ENCODE results near the gene SCYGR1.
"Not testable (repeated sequence)": the region's sequence is repeated elsewhere in the genome, so short reads cannot be mapped to it uniquely, and the experiment has no call there.

SCYGR1 gene

DNA sequence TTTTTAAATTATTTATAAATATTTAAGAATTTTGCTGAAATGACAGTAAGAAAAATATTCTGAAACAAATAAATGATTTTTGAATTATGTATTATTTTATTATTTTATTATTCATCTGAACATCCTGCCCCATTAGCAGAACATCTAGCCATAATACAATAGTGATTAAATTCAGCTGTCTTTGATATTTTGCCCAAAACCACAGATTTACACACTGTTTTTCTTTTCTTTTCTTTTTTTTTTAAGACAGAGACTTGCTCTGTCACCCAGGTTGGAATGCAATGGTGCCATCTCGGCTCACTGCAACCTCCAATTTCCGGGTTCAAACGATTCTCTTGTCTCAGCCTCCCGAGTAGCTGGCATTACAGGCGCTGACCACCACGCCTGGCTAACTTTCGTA, 1.9 kb upstream of the SCYGR1 start:
- H3K27ac Mint-ChIP-seq: no peak overlapping the region
- no peaks in the 10 kb centered on the region for H3K36me3 Mint-ChIP-seq (ENCODE audit: low read depth)
- peaks cover 4% of the 10 kb centered on the region for H3K27me3 Mint-ChIP-seq (ENCODE audit: low read depth)
- H3K4me1 Mint-ChIP-seq: peaks cover 3% of the 10 kb centered on the region
- no peak overlapping the region for H3K4me3 Mint-ChIP-seq
- H3K9me3 Mint-ChIP-seq: no peaks in the 10 kb centered on the region
- TF ChIP-seq, protein P1, sequence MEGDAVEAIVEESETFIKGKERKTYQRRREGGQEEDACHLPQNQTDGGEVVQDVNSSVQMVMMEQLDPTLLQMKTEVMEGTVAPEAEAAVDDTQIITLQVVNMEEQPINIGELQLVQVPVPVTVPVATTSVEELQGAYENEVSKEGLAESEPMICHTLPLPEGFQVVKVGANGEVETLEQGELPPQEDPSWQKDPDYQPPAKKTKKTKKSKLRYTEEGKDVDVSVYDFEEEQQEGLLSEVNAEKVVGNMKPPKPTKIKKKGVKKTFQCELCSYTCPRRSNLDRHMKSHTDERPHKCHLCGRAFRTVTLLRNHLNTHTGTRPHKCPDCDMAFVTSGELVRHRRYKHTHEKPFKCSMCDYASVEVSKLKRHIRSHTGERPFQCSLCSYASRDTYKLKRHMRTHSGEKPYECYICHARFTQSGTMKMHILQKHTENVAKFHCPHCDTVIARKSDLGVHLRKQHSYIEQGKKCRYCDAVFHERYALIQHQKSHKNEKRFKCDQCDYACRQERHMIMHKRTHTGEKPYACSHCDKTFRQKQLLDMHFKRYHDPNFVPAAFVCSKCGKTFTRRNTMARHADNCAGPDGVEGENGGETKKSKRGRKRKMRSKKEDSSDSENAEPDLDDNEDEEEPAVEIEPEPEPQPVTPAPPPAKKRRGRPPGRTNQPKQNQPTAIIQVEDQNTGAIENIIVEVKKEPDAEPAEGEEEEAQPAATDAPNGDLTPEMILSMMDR (IDR thresholded peaks at IDR 0.05; ENCODE audit: unreplicated experiment in 3 of 3): no peak

DNA sequence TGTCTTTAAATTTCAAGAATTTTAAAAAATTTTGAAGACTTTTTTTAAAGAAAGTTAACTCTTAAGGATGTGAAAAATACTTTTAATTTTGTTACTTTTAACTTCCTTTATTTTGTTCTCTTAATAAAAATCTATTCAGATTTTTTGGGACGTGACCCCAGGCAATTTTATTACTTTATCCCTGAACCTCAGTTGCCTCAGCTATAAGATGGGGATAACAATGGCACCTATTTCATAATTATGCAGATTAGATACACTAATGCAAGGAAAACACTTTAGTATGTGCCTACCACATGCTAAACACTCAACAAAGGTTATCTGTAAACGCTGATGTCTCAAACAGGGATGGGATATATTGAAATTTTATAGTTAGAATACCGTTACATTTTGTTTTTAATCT, 1.5 kb upstream of the SCYGR1 start:
- Mint-ChIP-seq H3K4me3 (no peak overlapping the region), H3K36me3 (ENCODE audit: low read depth) (no peaks in the 10 kb centered on the region), H3K9me3 (no peaks in the 10 kb centered on the region), H3K27ac (no peak overlapping the region), H3K4me1 (peaks cover 3% of the 10 kb centered on the region), H3K27me3 (ENCODE audit: low read depth) (peaks cover 4% of the 10 kb centered on the region)
- TF ChIP-seq, protein P1 (IDR thresholded peaks at IDR 0.05; ENCODE audit: unreplicated experiment in 3 of 3): no peak

DNA sequence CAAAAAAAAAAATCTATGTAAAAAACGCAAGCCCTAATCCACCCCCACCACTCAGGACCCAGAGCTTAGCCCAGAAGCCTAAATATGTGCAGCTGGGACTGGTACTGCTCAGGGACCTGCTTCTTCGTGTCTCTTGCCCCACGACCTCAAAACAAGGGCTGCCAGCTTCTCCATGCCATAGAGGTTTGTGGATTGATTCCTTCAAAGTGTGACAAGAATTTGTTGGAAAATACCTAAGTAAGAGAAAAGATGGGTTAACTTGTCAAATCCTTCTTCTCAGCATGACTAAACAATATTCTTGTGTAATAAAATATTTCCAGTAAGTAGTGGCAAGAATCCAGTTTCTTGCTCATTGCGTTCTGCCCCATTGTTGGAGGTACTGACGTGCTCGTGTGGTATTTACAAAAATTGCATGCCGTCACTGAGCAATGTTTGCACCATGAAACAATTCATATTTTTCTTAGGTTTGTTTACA, 825 bp upstream of the SCYGR1 start:
- Mint-ChIP-seq H3K27ac (no peak overlapping the region), H3K27me3 (ENCODE audit: low read depth) (peaks cover 4% of the 10 kb centered on the region), H3K9me3 (no peaks in the 10 kb centered on the region), H3K36me3 (ENCODE audit: low read depth) (no peaks in the 10 kb centered on the region), H3K4me1 (peaks cover 2% of the 10 kb centered on the region), H3K4me3 (no peak overlapping the region)
- TF ChIP-seq, protein P1 (IDR thresholded peaks at IDR 0.05; ENCODE audit: unreplicated experiment in 3 of 3): no peak

DNA sequence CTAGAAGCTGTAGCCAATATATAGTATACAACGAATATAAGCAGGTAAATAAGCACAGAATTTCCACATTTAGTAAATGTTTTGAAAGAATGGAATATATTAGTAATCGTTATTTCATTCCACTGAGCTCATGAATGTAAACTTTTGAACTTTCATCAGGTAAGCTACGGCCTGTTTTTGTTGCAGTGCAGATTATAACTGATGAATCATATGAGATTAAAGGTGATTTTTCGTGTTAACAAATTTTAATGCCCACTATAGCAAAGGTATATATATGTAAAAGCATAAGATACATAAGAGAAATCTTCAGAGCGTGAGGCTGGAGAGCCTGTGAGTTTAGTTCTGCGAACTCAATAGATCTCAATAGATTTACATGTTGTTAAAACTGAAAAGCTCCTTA, 1.1 kb downstream of the SCYGR1 start:
- H3K4me1 Mint-ChIP-seq: no peaks in the 10 kb centered on the region
- TF ChIP-seq, protein P1 (IDR thresholded peaks at IDR 0.05; ENCODE audit: unreplicated experiment in 3 of 3): no peak
- no peak overlapping the region for H3K4me3 Mint-ChIP-seq
- peaks cover 4% of the 10 kb centered on the region for H3K27me3 Mint-ChIP-seq (ENCODE audit: low read depth)
- H3K36me3 Mint-ChIP-seq (ENCODE audit: low read depth): no peaks in the 10 kb centered on the region
- no peak overlapping the region for H3K27ac Mint-ChIP-seq
- H3K9me3 Mint-ChIP-seq: no peaks in the 10 kb centered on the region

DNA sequence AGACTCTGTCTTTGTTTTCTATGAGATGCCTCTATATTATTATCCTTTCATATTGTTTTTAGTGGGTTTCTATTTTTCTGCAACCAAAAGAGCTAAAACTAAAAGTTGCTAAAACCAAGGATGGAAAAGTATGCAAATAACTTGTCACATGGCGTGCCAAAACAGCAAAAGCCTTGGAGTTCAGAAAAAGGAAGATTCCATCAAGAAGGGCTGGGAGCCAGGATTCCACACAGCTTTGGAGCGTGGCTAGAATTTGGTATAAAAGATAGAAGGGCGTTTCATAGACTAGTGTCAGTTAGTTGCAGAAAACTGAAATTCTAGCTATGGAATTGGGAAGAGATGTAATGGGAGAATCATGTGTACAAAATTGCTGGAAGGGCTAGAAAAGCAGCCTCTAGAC, 4.1 kb downstream of the SCYGR1 start:
- no peaks in the 10 kb centered on the region for H3K27me3 Mint-ChIP-seq (ENCODE audit: low read depth)
- H3K36me3 Mint-ChIP-seq (ENCODE audit: low read depth): no peaks in the 10 kb centered on the region
- no peak overlapping the region for H3K4me3 Mint-ChIP-seq
- H3K27ac Mint-ChIP-seq: no peak overlapping the region
- TF ChIP-seq, protein P1 (IDR thresholded peaks at IDR 0.05; ENCODE audit: unreplicated experiment in 3 of 3): no peak
- no peaks in the 10 kb centered on the region for H3K9me3 Mint-ChIP-seq
- no peaks in the 10 kb centered on the region for H3K4me1 Mint-ChIP-seq

DNA sequence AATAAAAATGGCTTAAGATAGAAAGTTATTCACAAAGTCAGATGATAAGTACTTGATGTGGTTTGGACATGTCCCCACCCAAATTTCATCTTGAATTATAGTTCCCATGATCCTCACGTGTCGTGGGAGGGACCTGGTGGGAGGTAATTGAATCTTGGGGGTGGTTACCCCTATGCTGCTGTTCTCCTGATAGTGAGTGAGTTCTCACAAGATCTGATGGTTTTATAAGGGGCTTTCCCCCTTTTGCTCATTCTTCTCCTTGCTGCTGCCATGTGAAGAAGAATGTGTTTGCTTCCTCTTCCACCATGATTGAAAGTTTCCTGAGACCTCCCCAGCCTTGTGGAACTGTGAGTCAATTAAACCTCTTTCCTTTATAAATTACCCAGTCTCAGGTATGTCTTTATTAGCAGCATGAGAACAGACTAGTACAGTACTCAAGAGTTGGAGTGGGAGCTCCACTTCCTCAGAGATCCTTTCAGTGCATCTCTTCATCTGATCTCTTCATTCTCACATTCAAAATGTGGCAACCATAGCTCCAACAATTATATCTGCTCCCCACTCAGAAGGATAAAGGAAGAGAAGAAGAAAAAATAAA, 5.4 kb downstream of the SCYGR1 start:
- H3K9me3 Mint-ChIP-seq; H3K36me3 Mint-ChIP-seq (ENCODE audit: low read depth); H3K27me3 Mint-ChIP-seq (ENCODE audit: low read depth); H3K4me3 Mint-ChIP-seq; H3K4me1 Mint-ChIP-seq; H3K27ac Mint-ChIP-seq: not testable (repeated sequence)
